Epithelial cell of proximal tubule (primary cell): ENCODE data around the gene CYTIP. TPM values are rescaled to one million over a fixed set of nuclear protein-coding genes. Genes with fewer than 3 reads are reported as not detected.
"Not testable (repeated sequence)": the region's sequence is repeated elsewhere in the genome, so short reads cannot be mapped to it uniquely, and the experiment has no call there.

ENCODE experiments used
- DNase-seq: peaks from one replicate; pipeline ENCODE4 v3.0.0-alpha.2; 2011; ENCODE audit warnings: low read depth
- H3K4me3 ChIP-seq: 2 replicates; pipeline ENCODE4 v1.5.1; 2011; ENCODE audit warnings: low read depth, mild to moderate bottlenecking, low read length
- CTCF ChIP-seq: conservative IDR thresholded peaks from 2 replicates; pipeline ENCODE4 v1.5.1; 2012; ENCODE audit warnings: low read depth, mild to moderate bottlenecking, low read length
- total RNA-seq: library from RNA; depleted of rRNA; stranded (reverse); fragments of >200 nt; gene quantifications from 2 replicates; pipeline ENCODE4 v1.2.3, GENCODE V29; 2015

CYTIP gene
- total RNA-seq, 1 donor from 2014 or later: 1.3 TPM

- H3K4me3 ChIP-seq: no peak overlapping the region
- TF ChIP-seq CTCF: no peak
Observed at GRCh38 chr2:157376041-157376440, 67.8 kb downstream of the CYTIP start.

GRCh38 chr2:157375384-157375783 is 68.5 kb downstream of the CYTIP start:
- DNase-seq: no peak
- no peak overlapping the region for H3K4me3 ChIP-seq
- no peak for TF ChIP-seq CTCF

More at GRCh38 chr2:157376041-157376440, 67.8 kb downstream of the CYTIP start:
- DNase-seq: no peak

- not testable (repeated sequence) for DNase-seq
Observed at GRCh38 chr2:157368508-157368907, 75.4 kb downstream of the CYTIP start.

GRCh38 chr2:157367704-157368103 is 76.2 kb downstream of the CYTIP start:
- DNase-seq: no peak
- no peak overlapping the region for H3K4me3 ChIP-seq
- TF ChIP-seq CTCF: no peak

More at GRCh38 chr2:157368508-157368907, 75.4 kb downstream of the CYTIP start:
- not testable (repeated sequence) for H3K4me3 ChIP-seq

Other genes starting within 250 kb of the CYTIP start
- 1.1 and 2.0 TPM in 2 replicates for gene GALNT5, start 186.4 kb downstream of the CYTIP start, total RNA-seq
- not detected in 2 replicates for gene ERMN, start 118.3 kb downstream of the CYTIP start, total RNA-seq
- 0.07 and 0.23 TPM in 2 replicates for gene ACVR1C, start 184.8 kb upstream of the CYTIP start, total RNA-seq